Frontal cortex (tissue), 4 donors: ENCODE results near the gene FCRL6. TPM values are rescaled to one million over a fixed set of nuclear protein-coding genes. Genes with fewer than 3 reads are reported as not detected.

ENCODE experiments used
- DNase-seq, 2 donors: peaks; one replicate each; pipeline ENCODE4 v3.0.0; 2012; ENCODE audit warnings: low spot score in 2 of 2
- FAIRE-seq: peaks from 2 replicates; lab custom pipeline; 2012; peaks lifted over from hg19 to GRCh38; lab: Jason Lieb, UNC
- total RNA-seq: library from RNA; depleted of rRNA; stranded (reverse); fragments of >200 nt; gene quantifications from one replicate; pipeline ENCODE4 v1.2.3, GENCODE V29; 2014
- donor health status: control.
- donor health status: control.
- donor health status: control.

Gene FCRL6
- total RNA-seq, 1 donor from 2014 or later, result not detected

- no peak for FAIRE-seq
- DNase-seq, result no peak
Observed at GRCh38 chr1:159830722-159831121, 28.6 kb downstream of the FCRL6 start.

- DNase-seq, result no peak
- FAIRE-seq, result no peak
Observed at GRCh38 chr1:159831412-159832141, 29.4 kb downstream of the FCRL6 start.

GRCh38 chr1:159832309-159832708 is 30.1 kb downstream of the FCRL6 start:
- FAIRE-seq (no peak), DNase-seq (no peak)

- FAIRE-seq (no peak), DNase-seq (no peak)
Observed at GRCh38 chr1:159835356-159835755, 33.2 kb downstream of the FCRL6 start.

- DNase-seq (no peak), FAIRE-seq (no peak)
Observed at GRCh38 chr1:159835862-159836525, 33.8 kb downstream of the FCRL6 start.

- FAIRE-seq, result no peak
- no peak for DNase-seq
Observed at GRCh38 chr1:159838715-159839114, 36.6 kb downstream of the FCRL6 start.

GRCh38 chr1:159839116-159839849 is 37.1 kb downstream of the FCRL6 start:
- no peak for DNase-seq
- FAIRE-seq, result no peak

GRCh38 chr1:159841749-159842148 is 39.6 kb downstream of the FCRL6 start:
- DNase-seq (no peak), FAIRE-seq (no peak)

- no peak for DNase-seq
- no peak for FAIRE-seq
Observed at GRCh38 chr1:159843459-159843858, 41.3 kb downstream of the FCRL6 start.

- FAIRE-seq, result no peak
- DNase-seq, result no peak
Observed at GRCh38 chr1:159845751-159846629, 43.8 kb downstream of the FCRL6 start.

- DNase-seq (no peak), FAIRE-seq (no peak)
Observed at GRCh38 chr1:159847231-159847630, 45.1 kb downstream of the FCRL6 start.

- no peak for FAIRE-seq
- no peak for DNase-seq
Observed at GRCh38 chr1:159848326-159848725, 46.2 kb downstream of the FCRL6 start.

GRCh38 chr1:159849626-159850366 is 47.6 kb downstream of the FCRL6 start:
- no peak for DNase-seq
- FAIRE-seq, result no peak

- FAIRE-seq, result no peak
- no peak for DNase-seq
Observed at GRCh38 chr1:159851407-159851806, 49.2 kb downstream of the FCRL6 start.

GRCh38 chr1:159853417-159854115 is 51.4 kb downstream of the FCRL6 start:
- no peak for DNase-seq
- FAIRE-seq, result no peak

GRCh38 chr1:159854116-159854692 is 52.0 kb downstream of the FCRL6 start:
- no peak for FAIRE-seq

GRCh38 chr1:159854693-159855192 is 52.6 kb downstream of the FCRL6 start:
- DNase-seq, result peak; percentile 76 to 78

More at GRCh38 chr1:159854116-159854692, 52.0 kb downstream of the FCRL6 start:
- DNase-seq, result peak; percentile 41 to 47

GRCh38 chr1:159855709-159856108 is 53.5 kb downstream of the FCRL6 start:
- DNase-seq (no peak), FAIRE-seq (no peak)

More at GRCh38 chr1:159854693-159855192, 52.6 kb downstream of the FCRL6 start:
- FAIRE-seq, result no peak
